Activated CD8-positive, alpha-beta memory T cell treated with anti-CD3 and anti-CD28 coated beads, Interleukin-2, amount 50 U/mL, for 1 hour (primary cell): Measurements from ENCODE around the gene TMEM132E.
"Not testable (repeated sequence)": the region's sequence is repeated elsewhere in the genome, so short reads cannot be mapped to it uniquely, and the experiment has no call there.

ENCODE experiments used
- DNase-seq: peaks from one replicate; pipeline ENCODE4 v3.0.0-alpha.2; 2020; ENCODE audit errors: extremely low read depth

Gene TMEM132E

DNA sequence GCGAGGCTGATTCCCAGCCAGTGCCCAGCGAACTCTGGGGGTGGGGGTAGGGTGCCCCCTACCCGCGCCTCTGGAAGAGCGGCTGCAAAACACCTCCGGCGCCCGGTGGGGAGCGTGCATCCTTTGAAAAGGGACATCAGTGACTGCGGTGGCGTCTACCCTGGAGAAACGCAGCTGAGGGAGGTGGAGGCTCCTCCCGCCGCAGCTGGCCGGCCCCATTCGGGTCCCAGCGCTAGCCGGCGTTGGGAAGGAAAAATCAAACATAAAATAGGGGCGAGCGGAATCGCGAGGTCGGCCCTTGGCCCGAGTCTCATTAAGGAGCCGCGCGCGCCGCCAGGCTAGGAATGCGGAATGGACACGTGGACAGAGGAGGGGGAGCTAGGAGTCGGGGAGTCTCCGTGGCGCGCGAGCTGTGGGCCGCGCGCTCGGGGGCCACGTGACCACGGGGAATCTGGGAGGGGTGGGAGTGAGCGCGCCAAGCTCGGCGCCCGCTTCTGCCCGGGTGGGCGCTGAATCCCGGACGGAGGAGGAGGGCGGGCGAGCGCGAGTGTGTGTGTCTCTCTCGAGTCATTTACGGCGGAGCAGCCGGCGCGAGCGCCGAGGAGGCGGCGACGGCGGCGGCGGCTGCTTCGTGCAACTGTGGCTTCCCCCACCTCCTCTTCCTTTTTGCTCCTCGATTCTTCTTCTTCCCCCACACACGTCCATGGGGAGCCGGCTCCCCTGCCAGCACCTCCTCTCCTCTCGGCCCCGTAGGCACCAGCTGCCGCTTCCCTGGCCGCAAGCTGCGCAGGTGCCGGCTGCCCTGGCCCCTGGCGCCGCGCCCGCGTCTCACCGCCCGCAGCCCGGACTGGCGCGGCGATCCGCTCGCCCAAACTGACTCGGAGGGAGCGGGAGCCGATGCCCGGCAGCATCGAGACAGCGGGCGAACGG lies at the start of gene TMEM132E:
TMEM132E (plus strand) TSS at position 566 of the 930 bp plus-strand sequence. CDS start 1,495 bp downstream, outside the sequence.
- no peak for DNase-seq

DNA sequence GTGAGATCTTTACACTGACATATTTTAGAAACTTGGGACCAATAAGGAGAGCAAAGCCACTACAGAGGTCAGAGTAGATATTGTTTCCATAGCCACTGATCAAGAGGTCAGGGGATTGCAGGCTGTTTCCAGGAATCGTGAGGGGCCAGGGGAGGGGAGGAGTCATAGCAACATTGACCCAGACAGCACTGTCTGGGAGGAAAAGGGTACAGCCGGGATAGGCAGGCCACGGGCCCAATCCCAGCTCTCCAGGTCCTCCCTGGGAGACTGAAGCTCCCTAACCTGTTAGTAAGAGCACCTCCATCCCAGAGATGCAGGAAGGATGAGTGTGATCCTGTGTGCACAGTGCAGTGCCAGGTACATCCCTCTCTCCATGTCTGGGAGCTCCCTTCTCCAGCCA lies 48.5 kb upstream of the TMEM132E start:
- DNase-seq = no peak

DNA sequence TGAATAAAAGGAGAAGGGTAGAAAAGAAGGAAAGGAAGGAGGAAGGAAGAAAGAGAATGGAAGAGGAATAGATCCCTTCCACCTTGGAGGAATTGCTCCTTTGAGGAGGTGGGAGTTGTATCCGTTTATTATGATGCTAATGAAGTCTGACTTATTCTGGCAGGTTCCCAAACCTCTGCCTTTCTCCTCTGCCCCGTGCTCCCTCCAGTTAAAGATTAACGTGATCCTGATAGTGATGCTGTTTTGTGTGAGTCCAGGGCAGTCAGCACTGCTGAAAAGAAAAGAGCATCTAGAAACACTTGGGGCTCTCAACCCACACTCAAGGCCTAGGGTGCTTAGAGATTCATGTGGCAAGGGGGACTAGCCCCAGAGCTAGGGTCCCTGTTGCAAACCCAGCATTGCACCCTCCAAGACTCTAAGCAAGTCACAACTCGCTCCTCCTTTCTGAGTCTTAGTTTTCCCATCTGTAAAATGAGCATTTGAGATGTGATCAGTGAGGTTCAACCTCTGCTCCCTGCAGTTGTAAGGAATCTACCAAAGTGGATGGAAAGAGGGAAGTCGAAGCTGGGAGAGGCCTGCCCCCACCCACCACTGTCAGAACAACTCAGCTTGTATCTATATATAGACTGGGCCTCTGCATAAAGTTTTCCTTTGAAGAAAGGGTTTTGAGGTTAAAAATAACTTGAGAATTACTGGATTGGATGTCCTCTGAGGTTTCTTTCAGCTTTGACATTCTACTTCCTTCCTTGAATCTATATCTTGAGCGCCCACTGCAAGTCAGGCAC lies 46.9 kb upstream of the TMEM132E start:
- DNase-seq = no peak

GRCh38 chr17:34533806-34534527 lies 45.4 kb upstream of the TMEM132E start:
- no peak for DNase-seq

DNA sequence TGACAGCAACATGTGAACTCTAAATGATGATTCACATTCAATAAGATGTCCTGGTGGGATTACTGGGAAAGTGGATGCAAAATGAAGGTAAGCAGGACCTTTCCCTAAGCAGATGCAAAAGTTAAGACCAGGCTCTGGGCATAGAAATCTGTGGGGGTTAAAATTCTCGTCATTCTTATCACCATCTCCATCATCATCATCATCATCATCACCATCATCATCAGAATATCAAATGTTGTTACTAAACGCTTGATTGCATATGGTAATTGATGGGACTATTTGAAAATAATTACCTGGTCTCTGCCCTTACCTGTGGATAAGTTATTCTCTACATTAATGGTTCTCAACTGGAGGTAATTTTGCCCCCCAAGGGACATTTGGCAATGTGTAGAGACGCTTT lies 41.9 kb upstream of the TMEM132E start:
- DNase-seq = no peak

- not testable (repeated sequence) for DNase-seq
Measured at GRCh38 chr17:34538582-34538981, 40.8 kb upstream of the TMEM132E start.

DNA sequence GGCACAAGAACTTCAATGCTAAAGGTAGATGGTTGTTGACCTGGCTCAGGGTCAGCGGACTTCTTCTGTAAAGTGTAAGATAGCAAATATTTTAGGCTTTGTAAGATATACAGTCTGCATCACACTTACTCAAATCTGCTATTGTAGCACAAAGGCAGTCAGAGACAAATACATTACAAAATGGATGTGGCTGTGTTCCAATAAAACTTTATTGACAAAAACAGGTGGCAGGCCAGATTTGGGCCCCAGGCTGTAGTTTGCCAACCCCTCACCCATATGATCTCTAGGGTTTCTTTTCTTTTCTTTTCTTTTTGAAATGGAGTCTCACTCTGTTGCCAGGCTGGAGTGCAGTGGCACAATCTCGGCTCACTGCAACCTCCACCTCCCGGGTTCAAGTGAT lies 39.5 kb upstream of the TMEM132E start:
- DNase-seq = no peak

DNA sequence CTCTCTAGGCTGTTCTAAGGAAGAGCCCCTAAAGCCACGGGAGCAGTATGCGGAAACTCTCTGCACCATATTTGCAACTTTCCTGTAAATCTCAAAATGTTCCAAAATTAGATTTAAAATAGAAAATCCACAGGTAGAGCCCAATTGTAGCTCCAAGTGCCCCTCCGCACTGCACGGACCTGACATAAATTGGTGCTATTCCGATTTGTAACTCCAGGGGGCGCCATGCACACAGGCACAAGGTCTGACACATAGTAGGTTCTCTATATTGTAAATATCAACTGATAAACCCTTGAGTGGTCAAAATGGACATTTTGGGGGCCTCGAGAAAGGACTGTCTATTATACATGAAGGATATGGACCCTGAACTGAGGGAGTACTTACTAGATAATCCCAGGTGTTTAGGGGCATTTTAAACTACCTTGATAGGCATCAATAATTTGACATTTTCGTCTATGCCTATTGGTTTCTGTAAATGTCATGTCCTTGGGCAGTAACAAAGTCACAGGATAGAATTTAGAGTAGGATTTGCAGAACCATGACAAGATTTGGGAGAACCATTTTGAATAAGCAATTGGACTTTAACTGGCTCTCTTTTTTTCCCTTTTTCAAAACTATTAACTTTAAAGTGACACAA lies 36.6 kb upstream of the TMEM132E start:
- DNase-seq = no peak

GRCh38 chr17:34547453-34548063 lies 31.8 kb upstream of the TMEM132E start:
- no peak for DNase-seq

DNA sequence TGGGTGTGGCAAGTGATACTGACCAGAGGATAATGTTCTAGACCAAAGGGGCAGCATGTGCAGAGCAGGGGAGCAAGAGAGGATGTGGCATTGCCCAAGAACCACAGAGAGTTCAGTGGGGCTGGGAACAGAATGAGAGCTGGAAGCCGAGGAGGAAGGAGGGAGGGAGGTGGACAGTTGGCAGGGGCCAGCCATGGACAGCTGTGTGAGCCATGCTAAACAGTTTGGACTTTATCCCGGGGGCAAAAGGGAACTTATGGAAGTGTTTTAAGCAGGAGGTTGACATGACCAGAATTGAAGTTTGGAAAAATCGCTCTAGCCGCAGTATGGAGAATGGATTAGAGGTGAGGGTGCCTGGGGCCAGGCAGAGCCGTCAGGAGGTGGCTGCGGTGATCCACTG lies 29.4 kb upstream of the TMEM132E start:
- no peak for DNase-seq

- no peak for DNase-seq
Measured at GRCh38 chr17:34553907-34554306, 25.5 kb upstream of the TMEM132E start.

DNA sequence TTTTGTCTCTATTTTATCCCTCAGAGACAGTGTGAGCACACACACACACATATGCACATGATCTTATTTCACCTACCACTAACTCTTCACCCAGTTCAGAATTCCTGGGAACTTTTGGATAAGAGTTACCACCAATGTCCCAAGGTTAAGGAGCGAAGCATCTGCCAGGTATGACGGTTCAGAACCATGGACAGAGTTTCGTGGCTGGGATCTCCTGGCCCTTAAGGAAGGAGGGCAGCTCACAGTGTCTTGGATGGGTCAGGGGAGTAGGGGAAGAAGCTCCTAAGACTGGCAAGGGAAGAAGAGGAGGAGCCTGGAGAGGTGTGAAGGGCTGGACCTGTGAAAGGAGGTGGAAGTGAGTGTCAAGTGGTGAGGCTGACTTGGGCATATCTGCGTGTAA lies 23.0 kb upstream of the TMEM132E start:
- no peak for DNase-seq

DNA sequence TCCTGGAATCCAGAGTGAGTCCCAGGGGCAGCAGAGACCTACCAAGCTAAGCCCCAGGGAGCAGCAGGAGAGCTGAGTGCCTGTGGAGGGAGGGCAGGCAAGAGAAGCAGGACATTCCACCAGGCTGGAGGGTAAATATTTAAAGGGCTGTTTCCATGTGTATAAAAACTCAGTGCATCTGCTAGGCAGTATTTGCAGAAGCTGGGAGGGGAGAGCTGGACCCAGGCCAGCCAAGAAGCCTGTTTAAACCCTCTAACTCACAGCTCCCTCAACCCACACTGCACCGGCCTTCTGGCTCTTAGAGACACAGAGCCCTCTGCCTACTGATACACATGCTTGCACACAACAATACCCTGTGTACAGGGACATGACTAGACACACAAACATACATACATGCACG lies 22.5 kb upstream of the TMEM132E start:
- DNase-seq = no peak

- no peak for DNase-seq
Measured at GRCh38 chr17:34561328-34561727, 18.1 kb upstream of the TMEM132E start.

- DNase-seq = no peak
Measured at GRCh38 chr17:34562387-34562786, 17.0 kb upstream of the TMEM132E start.

- no peak for DNase-seq
Measured at GRCh38 chr17:34565713-34566112, 13.7 kb upstream of the TMEM132E start.

DNA sequence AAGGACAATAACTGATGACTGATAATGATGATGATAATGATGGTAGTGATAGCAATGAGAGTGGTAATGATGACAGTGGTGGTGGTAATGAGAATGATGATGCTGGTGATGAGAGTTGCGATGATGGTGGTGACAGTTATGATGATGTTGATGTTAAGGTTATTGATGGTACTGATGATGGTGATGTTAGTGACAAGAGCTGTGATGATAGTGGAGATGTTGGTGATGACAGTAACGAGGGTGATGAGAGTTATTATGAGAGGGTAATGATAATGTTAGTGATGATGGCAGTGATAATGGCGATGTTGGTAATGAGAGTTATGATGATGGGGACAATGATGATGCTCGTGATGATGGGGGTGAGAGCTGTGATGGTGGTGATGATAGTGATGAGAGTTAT lies 13.2 kb upstream of the TMEM132E start:
- no peak for DNase-seq

- DNase-seq = no peak
Measured at GRCh38 chr17:34566873-34567272, 12.5 kb upstream of the TMEM132E start.

DNA sequence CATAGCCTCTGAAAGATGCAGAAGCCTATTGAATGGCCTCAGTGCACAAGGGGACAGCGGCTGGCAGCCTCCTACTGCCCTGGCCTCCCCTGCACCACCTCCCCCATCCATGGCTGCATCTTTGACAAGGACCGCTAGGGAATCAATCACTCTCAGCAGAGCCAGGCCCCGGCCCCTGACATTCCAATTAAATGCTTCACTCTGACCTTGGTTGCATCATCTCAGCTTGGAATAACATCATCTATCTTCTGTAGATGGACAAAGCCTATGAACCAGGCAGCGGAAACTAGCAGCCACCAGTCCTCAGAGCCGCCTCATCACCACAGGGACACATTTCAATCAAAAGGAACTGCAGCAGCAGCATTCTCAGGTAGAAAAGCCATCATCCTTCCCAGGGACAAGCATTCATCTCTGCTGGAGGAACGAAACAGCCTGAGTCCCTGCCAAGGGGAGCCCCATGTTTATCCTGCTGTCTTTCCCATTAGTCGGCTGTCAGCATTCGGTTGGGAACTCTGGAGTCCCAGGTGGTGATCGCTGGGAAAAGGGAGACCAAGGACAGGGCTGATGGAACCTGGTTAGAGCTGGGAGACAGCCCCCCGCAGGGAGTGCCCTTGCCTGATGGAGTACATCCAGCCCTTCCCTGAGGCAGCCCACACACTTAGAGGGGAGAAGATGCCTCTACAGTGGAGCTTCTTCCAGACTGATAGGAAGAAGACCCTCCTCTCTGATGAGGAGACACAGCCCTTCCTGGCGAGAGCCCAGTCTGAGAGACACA lies 11.5 kb upstream of the TMEM132E start:
- DNase-seq = no peak

GRCh38 chr17:34568953-34569352 lies 10.4 kb upstream of the TMEM132E start:
- DNase-seq = no peak
